Endodermal cell (in vitro differentiated cells): Measurements from ENCODE around the gene SCT. TPM values are rescaled to one million over a fixed set of nuclear protein-coding genes. Genes with fewer than 3 reads are reported as not detected.

Experiments
- DNase-seq: peaks from one replicate; pipeline ENCODE4 v3.0.0-alpha.2; 2017
- H3K27ac ChIP-seq: 2 replicates; pipeline ENCODE4 v1.5.1; 2013; ENCODE audit warnings: mild to moderate bottlenecking, low read depth, low read length, moderate library complexity
- H3K27me3 ChIP-seq: 2 replicates; pipeline ENCODE4 v1.6.1; 2013; ENCODE audit warnings: mild to moderate bottlenecking, low read length, moderate library complexity; ENCODE audit not compliant: insufficient read depth, control insufficient read depth, poor library complexity, severe bottlenecking
- H3K36me3 ChIP-seq: 2 replicates; pipeline ENCODE4 v1.7.0; 2013; ENCODE audit warnings: mild to moderate bottlenecking, low read length, moderate library complexity; ENCODE audit not compliant: control insufficient read depth, insufficient read depth
- H3K4me1 ChIP-seq: one replicate; pipeline ENCODE4 v1.7.0; 2013; ENCODE audit warnings: low read length; ENCODE audit not compliant: control insufficient read depth, insufficient read depth
- H3K4me3 ChIP-seq: 2 replicates; pipeline ENCODE4 v1.5.1; 2013; ENCODE audit warnings: mild to moderate bottlenecking, low read length, moderate library complexity
- H3K9ac ChIP-seq: 2 replicates; pipeline ENCODE4 v1.6.1; 2013; ENCODE audit warnings: mild to moderate bottlenecking, low read length, moderate library complexity; ENCODE audit not compliant: poor library complexity, severe bottlenecking; ENCODE audit errors: extremely low read depth
- H3K9me3 ChIP-seq: 2 replicates; pipeline ENCODE4 v1.6.1; 2013; ENCODE audit warnings: mild to moderate bottlenecking, low read length, moderate library complexity; ENCODE audit not compliant: control insufficient read depth
- H3K27ac Mint-ChIP-seq: 2 replicates; pipeline ENCODE4 v1.8.0; 2020; ENCODE audit warnings: mixed read lengths
- H3K27me3 Mint-ChIP-seq: 2 replicates; pipeline ENCODE4 v1.8.0; 2021; ENCODE audit warnings: mild to moderate bottlenecking, mixed read lengths; ENCODE audit not compliant: insufficient read depth
- H3K36me3 Mint-ChIP-seq: 2 replicates; pipeline ENCODE4 v1.8.0; 2020; ENCODE audit warnings: low read depth, mixed read lengths
- H3K4me1 Mint-ChIP-seq: 2 replicates; pipeline ENCODE4 v1.8.0; 2020; ENCODE audit warnings: mixed read lengths
- H3K4me3 Mint-ChIP-seq: 2 replicates; pipeline ENCODE4 v1.8.0; 2020; ENCODE audit warnings: mild to moderate bottlenecking, moderate library complexity, mixed read lengths
- H3K9me3 Mint-ChIP-seq: 2 replicates; pipeline ENCODE4 v1.8.0; 2020; ENCODE audit warnings: mild to moderate bottlenecking, mixed read lengths
- CTCF ChIP-seq: fragments of 200-600 bp; sonication (generic); conservative IDR thresholded peaks from 2 replicates; pipeline ENCODE4 v1.5.0; 2021; ENCODE audit warnings: antibody characterized with exemption, mild to moderate bottlenecking
- WGBS, 2 experiments: methylation state at CpG; one replicate each; pipeline versions ENCODE4 v1.1.5 to v1.1.7; 2013; ENCODE audit warnings: missing lambda C conversion rate in 2 of 2, mixed read lengths in 1 of 2; ENCODE audit not compliant: insufficient coverage in 1 of 2, insufficient read length in 1 of 2; 5-methylcytosine and 5-hydroxymethylcytosine counted together
- total RNA-seq, 2 donors: library from RNA; stranded (reverse); fragmentation: NEBNext Ultra II Directional in 1 of 2; extraction: Animal tissue kit (Norgen Biotek cat#: 25700) in 1 of 2; gene quantifications; 2 replicates in 1 of 2; 3 replicates in 1 of 2; pipeline ENCODE4 v1.2.1, GENCODE V29; 2021

Gene SCT
- total RNA-seq, 2 donors from 2014 or later, result 3.9 to 6.1 TPM

DNA sequence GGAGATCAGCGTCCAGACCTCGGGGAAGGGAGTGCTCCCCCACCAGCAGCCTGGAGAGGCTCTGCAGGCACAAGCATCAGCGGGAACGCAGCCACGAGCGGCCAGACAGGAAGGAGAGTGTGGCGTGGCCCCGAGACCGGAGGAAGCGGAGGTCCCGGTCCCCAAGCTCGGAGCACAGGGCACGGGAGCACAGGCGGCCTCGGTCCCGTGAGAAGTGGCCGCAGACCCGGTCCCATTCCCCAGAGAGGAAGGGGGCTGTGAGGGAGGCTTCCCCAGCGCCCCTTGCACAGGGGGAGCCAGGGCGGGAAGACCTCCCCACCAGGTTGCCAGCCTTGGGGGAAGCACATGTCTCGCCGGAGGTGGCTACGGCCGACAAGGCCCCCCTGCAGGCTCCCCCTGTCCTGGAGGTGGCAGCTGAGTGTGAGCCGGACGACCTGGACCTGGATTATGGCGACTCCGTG lies 18.2 kb downstream of the SCT start:
- Mint-ChIP-seq H3K27ac (no peak overlapping the region), H3K27me3 (no peaks in the 10 kb centered on the region), H3K9me3 (no peaks in the 10 kb centered on the region), H3K4me1 (no peaks in the 10 kb centered on the region), H3K36me3 (peaks cover 47% of the 10 kb centered on the region), H3K4me3 (no peak overlapping the region)
- H3K9me3 ChIP-seq, result no peaks in the 10 kb centered on the region
- DNase-seq, result no peak
- H3K9ac ChIP-seq, result no peak overlapping the region
- H3K4me1 ChIP-seq, result no peaks in the 10 kb centered on the region
- TF ChIP-seq CTCF, result no peak
- H3K36me3 ChIP-seq, result peaks cover 67% of the 10 kb centered on the region
- H3K27ac ChIP-seq, result no peak overlapping the region
- H3K4me3 ChIP-seq, result no peak overlapping the region
- H3K27me3 ChIP-seq, result no peaks in the 10 kb centered on the region
- WGBS, 2 experiments, result 95 to 96% methylated on average over 25 to 28 of the region's 28 CpGs

GRCh38 chr11:607971-608659 lies 18.9 kb downstream of the SCT start:
- Histone ChIP-seq H3K4me1 (no peaks in the 10 kb centered on the region), H3K27ac (no peak overlapping the region), H3K9me3 (no peaks in the 10 kb centered on the region), H3K36me3 (peaks cover 70% of the 10 kb centered on the region), H3K4me3 (no peak overlapping the region), H3K27me3 (no peaks in the 10 kb centered on the region), H3K9ac (no peak overlapping the region)
- no peak for TF ChIP-seq CTCF
- H3K4me1 Mint-ChIP-seq, result no peaks in the 10 kb centered on the region
- DNase-seq, result no peak
- H3K27ac Mint-ChIP-seq, result no peak overlapping the region
- H3K27me3 Mint-ChIP-seq, result no peaks in the 10 kb centered on the region
- 97% methylated on average over 29 to 45 of the region's 45 CpGs for WGBS, 2 experiments
- no peaks in the 10 kb centered on the region for H3K9me3 Mint-ChIP-seq
- peaks cover 49% of the 10 kb centered on the region for H3K36me3 Mint-ChIP-seq
- no peak overlapping the region for H3K4me3 Mint-ChIP-seq

- no peaks in the 10 kb centered on the region for H3K4me1 Mint-ChIP-seq
- H3K9ac ChIP-seq, result no peak overlapping the region
- no peaks in the 10 kb centered on the region for H3K9me3 Mint-ChIP-seq
- H3K27me3 Mint-ChIP-seq, result no peaks in the 10 kb centered on the region
- H3K36me3 ChIP-seq, result peaks cover 69% of the 10 kb centered on the region
- no peak overlapping the region for H3K27ac ChIP-seq
- no peak overlapping the region for H3K4me3 ChIP-seq
- no peak for DNase-seq
- TF ChIP-seq CTCF, result no peak
- H3K36me3 Mint-ChIP-seq, result peaks cover 52% of the 10 kb centered on the region
- WGBS, 2 experiments, result 94 to 95% methylated on average over 17 to 35 of the region's 35 CpGs
- H3K4me3 Mint-ChIP-seq, result no peak overlapping the region
- H3K9me3 ChIP-seq, result no peaks in the 10 kb centered on the region
- no peaks in the 10 kb centered on the region for H3K27me3 ChIP-seq
- no peaks in the 10 kb centered on the region for H3K4me1 ChIP-seq
- H3K27ac Mint-ChIP-seq, result no peak overlapping the region
These were observed 19.8 kb downstream of the SCT start for GRCh38 chr11:607020-607780.
